OCI-M2 (cell line): ENCODE measurements around the gene MACROD2.

ENCODE experiments used
- DNase-seq: peaks from one replicate; lab custom pipeline; 2025; ENCODE audit not compliant: unreplicated experiment; lab: John Stamatoyannopoulos, UW

MACROD2 gene

GRCh38 chr20:16049529-16050093, 2054.3 kb downstream of the MACROD2 start:
- DNase-seq = no peak

DNA sequence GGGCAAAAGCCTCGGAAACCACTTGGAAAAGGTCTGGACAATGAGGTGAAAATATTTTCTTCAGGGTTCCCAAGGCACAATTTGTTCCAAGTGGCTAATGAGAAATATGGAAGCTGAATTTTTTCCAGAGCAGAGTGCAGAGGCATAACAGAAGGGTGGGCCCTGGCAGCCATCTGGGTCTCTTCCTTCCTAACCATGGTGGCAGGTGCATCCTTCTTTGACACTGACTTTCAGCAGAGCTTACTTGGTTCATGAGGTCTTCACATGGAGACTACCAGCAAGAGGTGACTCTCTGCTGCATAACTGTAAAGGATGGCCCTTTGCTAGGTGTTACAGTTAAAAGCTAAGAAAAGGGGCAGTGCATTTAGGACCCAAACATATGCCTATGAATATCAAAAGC, 2055.1 kb downstream of the MACROD2 start:
- no peak for DNase-seq

DNA sequence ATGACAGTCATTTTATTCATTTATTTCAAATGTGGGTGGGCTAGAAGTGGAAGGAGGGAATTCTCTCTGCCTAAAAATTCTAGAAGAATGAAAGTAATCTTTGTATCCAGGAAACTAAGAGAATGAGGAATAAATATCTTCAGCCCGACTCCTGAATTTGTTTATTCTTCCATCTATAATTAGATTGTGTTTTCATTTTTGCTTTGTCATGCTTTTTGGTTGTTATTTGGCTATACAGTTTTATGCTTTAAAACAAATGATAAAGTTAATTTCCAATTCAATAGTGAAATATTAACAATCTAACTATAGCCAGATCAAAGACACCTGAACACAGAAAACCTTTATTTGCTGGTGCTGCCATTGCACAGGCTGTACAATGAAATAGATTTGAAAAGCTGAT, 2056.7 kb downstream of the MACROD2 start:
- DNase-seq = no peak

- DNase-seq = no peak
Measured at GRCh38 chr20:16052456-16052855, 2057.1 kb downstream of the MACROD2 start.

GRCh38 chr20:16054985-16055384, 2059.7 kb downstream of the MACROD2 start:
- DNase-seq = no peak

DNA sequence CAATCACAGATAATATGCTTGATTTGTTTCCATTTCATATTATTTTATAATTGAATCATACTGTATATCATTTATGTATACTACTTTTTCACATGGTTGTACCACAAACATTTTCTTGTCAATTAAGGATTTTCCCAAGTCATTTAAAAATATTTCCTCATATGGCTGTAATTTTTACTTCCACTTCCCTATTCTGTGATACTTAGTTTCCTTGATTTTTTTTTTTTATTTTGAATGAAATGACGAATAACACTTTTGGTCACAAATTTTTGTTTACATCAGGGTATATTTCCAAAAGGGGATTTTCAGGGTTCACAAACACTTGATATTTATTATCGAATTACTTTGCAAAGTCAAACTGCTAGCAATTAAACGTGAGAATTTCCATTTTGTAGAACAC, 2062.3 kb downstream of the MACROD2 start:
- no peak for DNase-seq

- DNase-seq = no peak
Measured at GRCh38 chr20:16058268-16058667, 2063.0 kb downstream of the MACROD2 start.

GRCh38 chr20:16059841-16060240, 2064.5 kb downstream of the MACROD2 start:
- DNase-seq = no peak

DNA sequence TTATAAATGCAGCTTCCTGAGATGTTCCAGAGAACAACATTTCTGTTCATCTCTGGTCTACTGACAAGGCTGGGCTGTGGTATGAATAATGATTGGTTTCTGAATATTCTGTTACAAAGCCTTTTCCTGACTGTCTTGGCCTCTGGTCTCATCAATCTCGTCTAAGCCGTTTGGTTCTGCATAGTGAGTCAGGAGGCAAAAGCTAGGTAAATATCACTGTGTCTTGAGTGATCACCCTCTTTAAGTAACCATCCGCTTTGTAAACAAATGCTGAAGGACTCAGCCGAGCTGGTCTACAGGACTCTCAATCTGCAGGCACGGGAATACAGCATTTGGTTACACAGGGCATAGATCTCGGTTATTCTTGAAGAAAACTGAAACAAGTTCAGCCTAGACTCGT, 2066.0 kb downstream of the MACROD2 start:
- DNase-seq = no peak

DNA sequence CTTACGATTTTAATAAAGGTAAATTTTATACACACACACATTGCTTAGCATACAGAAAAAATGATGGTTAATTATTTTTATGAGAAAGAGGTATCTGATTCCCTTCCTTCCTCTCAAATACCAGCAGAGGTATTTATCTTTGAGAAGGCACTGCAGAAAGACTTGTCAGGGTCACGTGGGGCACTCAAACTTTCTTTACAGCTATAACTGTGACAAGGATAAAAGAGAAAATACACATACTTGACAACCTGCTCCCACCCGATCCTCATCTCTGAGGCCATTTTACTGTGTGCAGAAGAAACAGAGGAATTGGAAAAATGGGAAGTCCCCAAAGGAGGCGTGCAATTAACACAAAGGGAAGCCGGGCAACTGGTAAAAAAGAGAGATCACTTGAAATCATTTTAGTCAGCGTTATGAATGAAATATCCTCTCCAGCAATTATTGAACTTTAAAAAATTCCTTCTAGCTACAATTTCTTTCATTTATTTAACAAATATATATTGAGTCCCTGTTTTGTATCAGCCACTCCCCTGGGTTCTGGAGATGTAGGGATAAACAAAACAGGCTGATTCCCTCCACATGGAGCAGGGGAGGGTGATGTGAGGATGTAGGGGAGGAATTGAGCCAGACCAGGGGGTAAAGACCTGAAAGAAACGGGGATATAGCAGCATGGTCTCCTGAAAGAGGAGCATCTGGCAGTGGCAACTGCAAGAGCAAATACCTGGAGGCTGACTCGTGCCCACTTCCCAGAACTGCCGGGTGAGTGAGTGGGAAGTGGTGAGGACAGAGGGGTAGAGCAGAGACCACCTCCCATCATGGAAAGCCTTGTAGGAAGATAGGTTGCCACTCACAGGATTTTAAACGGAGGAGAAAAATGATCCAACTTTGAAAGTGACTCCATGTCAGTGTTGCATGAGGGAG, 2067.6 kb downstream of the MACROD2 start:
- no peak for DNase-seq

GRCh38 chr20:16063881-16064280, 2068.6 kb downstream of the MACROD2 start:
- DNase-seq = no peak

- DNase-seq = no peak
Measured at GRCh38 chr20:16064989-16065707, 2069.8 kb downstream of the MACROD2 start.

GRCh38 chr20:16066571-16066970, 2071.3 kb downstream of the MACROD2 start:
- DNase-seq = no peak

DNA sequence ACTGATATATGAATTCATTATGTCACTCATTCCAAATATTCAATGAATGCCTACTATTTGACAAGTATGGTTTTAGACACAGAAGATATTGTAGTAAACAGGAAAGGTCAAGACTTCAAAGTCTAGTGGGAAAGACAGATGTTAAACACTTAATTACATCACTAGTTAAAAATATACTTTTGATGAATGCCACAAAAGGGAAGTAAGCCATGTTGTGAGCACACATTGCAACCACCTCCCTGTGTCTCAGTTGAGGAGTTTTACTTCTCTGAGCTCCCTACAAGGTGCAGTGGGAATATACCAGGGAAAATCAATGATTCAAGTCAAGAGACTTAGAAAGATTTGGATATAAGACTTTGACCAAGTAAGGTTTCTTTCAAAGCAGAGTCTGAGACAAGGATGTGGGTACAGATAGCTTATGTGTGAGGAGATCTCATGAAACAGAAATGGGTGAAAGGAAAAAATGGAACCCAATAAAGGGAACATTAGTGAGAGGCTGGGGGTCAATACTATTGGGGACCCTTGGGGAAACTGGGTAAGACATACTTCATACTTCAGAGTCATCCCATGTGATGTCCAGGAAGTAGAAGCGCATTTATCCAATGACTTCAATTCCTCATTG, 2074.2 kb downstream of the MACROD2 start:
- DNase-seq = no peak

- DNase-seq = no peak
Measured at GRCh38 chr20:16072220-16072619, 2076.9 kb downstream of the MACROD2 start.

DNA sequence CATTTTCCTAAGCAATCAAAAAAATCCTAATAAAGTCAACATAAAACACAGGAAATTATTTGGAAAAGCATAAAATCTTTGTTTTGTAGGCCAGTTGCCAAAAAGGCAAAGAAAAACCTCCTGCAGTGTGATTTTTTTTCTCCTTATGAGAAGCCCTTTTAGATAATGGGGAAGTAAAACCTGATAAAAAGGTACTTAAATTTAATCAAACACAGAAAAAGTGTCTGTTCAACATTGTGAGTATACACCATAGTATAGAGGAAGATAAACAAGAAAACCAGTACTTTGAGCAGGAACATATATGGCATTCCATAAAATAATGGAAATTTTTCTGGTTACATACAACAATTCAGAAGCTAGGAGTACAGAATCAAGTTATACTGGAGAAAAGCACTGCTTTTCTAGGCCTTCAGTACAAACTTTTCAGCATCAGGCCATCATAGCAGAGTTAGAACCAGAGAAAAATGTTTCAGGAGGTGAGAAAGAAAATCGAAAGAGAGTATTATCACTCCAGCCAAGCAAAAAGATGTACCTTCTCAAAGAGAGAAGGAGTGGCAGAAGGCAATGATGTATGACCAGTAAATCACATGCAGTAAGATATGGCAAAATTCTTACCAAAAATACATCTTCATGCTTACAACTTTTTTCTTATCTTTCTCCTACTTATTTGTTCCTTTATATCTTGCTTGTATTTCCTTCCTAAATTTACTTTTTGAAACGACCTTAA, 2083.0 kb downstream of the MACROD2 start:
- no peak for DNase-seq

DNA sequence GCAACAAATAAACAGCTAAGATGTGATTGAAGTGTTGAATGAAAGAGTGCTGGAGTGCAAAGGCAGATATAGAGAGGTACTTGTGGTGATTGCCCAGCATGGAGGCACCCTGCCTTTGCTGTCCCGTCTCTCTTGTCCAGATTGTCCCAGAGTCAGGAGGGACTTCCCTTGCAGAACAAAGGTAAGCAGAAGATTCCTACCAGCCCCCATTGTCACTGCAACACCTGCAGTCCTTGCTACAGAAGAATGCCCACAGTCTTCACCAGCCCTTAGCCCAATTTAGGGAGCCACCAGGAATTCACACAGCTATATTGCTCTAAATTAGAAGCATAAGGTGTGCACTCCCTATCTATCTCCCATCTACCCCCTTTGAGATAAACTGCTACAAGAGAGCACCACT, 2086.1 kb downstream of the MACROD2 start:
- DNase-seq = no peak

DNA sequence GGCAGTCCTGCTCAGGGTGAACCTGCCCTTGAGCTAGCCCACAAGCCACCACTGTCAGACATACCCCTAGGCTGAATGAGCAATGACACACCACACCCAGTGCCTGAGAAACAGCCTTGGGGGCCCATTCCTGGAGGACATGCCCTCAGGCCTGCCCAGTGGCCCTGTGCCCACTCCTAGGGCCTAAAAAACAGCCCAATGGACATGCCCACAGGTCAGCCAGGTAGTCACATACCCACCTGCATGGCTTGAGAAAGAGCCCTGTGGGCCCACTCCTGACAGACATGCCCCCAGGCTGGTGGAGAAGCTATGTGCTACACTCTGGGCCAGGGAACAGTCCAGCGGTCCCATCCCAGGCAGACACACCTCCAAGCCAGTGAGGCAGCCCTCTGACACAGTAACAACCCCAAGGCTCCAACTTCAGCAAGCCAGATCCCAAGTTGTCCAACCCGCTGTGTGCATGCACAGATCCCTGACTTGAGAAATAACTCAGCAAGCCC, 2086.8 kb downstream of the MACROD2 start:
- DNase-seq = no peak

GRCh38 chr20:16083639-16084280, 2088.4 kb downstream of the MACROD2 start:
- DNase-seq = no peak

- DNase-seq = no peak
Measured at GRCh38 chr20:16095226-16095625, 2099.9 kb downstream of the MACROD2 start.
